IPS-NIHi11 (cell line): ENCODE measurements around the gene TMEM131.
"Not testable (repeated sequence)": the region's sequence is repeated elsewhere in the genome, so short reads cannot be mapped to it uniquely, and the experiment has no call there.

Source experiments
- DNase-seq: peaks from one replicate; pipeline ENCODE4 v3.0.0; 2012; ENCODE audit warnings: mixed read lengths, low spot score

The TMEM131 gene, protein sequence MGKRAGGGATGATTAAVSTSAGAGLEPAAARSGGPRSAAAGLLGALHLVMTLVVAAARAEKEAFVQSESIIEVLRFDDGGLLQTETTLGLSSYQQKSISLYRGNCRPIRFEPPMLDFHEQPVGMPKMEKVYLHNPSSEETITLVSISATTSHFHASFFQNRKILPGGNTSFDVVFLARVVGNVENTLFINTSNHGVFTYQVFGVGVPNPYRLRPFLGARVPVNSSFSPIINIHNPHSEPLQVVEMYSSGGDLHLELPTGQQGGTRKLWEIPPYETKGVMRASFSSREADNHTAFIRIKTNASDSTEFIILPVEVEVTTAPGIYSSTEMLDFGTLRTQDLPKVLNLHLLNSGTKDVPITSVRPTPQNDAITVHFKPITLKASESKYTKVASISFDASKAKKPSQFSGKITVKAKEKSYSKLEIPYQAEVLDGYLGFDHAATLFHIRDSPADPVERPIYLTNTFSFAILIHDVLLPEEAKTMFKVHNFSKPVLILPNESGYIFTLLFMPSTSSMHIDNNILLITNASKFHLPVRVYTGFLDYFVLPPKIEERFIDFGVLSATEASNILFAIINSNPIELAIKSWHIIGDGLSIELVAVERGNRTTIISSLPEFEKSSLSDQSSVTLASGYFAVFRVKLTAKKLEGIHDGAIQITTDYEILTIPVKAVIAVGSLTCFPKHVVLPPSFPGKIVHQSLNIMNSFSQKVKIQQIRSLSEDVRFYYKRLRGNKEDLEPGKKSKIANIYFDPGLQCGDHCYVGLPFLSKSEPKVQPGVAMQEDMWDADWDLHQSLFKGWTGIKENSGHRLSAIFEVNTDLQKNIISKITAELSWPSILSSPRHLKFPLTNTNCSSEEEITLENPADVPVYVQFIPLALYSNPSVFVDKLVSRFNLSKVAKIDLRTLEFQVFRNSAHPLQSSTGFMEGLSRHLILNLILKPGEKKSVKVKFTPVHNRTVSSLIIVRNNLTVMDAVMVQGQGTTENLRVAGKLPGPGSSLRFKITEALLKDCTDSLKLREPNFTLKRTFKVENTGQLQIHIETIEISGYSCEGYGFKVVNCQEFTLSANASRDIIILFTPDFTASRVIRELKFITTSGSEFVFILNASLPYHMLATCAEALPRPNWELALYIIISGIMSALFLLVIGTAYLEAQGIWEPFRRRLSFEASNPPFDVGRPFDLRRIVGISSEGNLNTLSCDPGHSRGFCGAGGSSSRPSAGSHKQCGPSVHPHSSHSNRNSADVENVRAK (N-terminal part only)

DNA sequence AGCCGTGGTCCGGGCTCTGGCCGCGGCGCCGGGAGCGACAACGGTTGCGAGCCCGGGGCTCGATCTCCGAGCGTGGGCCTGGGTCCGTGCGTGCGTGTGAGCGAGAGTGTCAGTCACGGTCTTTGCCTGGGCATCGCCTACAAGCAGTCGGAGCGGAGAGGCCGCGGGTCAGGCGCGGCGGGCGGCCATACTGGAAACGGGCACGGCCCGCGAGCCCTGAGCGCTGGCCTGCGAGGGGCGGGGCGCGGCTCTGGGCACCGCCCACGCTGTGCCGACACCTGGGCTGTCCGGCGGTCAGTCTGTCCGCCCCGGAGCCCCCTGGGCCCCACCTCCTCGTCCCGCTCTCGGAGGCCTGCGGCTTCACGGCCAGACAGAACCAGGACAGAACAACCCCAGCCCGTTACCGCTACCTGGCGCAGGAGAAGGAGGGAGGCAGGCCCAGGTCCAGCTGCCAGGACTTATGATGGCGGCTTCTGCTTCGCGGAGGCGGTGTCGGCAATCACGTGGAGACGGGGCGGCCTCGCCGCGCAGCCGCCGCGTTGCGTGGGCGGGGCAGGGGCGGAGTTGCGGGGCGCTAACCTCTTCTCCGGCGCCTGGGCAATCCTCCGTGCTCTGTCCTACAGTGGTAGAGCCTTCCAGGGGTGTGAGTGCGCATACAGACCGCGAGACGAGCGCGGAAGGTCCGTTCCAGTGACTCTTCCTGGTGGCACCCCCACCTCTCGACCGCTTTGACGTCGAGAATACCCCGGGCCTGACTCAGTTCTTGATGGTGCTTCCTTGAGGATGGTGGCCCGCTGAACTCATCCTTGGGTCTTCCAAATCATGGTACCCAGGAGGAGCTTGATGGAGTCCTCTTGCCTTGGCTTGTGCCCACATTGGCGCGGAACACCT is at the start of gene TMEM131:
Gene TMEM131 (minus strand): TSS at position 215 of the 891 bp plus-strand sequence. CDS start 286 bp downstream, outside the sequence.
- DNase-seq = peak; percentile 97

DNA sequence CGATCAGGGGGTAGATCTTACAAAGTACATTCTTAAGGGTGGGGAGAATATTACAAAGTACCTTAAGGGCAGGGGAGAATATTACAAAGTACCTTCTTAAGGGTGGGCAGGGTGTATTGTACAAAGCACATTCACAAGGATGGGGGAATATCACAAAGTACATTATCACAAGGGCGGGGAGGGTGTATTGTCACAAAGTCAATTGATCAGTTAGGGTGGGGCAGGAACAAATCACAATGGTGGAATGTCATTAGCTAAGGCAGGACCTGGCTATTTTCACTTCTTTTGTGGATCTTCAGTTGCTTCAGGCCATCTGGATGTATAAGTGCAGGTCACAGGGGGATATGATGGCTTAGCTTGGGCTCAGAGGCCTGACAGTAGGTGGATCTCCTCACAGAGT is 49.0 kb upstream of the TMEM131 start:
- not testable (repeated sequence) for DNase-seq

DNA sequence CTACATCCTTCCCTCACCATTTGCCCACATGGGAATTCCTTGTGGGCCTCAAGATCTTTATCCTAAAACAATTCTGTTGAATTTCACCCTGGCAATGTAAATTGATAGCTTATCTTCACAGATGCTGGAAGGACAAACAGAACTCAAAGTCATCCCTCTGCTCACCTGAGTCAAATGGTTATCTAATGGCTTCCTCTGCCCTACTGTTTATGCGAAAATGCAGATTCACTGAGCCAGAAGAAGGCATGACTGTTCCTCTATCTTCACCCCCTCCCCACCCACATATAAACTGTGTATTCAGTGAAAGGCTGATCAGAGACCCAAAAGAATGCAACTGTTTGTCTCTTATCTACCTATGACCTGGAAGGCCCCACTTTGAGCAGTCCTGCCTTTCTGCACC is 47.4 kb upstream of the TMEM131 start:
- DNase-seq = no peak

DNA sequence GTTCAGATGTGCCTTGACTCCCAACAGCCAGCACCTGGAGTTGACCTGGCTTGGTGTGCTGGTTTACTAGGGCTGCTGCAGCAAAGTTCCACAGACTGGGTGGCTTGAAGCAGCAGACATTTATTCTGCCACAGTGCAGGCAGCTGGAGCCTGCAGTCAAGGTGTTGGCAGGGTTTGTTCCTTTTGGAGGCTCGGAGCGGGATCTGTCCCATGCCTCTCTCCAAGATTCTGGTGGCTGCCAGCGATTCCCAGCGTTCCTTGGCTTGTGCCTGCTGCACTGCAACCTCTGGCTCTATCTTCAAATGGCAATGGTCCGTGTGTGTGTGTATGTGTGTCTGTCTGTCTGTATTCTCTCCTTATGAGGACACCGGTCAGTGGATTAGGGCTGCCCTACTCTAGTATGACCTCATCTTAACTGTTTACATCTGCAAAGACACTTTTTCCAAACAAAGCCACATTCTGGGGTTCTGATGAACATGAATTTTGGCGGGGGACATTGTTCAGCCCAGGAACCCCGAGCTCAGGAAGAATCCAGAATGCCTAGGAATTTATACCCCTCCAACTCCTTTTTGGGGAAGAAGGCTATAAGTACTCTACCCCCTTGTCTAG is 44.7 kb upstream of the TMEM131 start:
- DNase-seq = no peak

DNA sequence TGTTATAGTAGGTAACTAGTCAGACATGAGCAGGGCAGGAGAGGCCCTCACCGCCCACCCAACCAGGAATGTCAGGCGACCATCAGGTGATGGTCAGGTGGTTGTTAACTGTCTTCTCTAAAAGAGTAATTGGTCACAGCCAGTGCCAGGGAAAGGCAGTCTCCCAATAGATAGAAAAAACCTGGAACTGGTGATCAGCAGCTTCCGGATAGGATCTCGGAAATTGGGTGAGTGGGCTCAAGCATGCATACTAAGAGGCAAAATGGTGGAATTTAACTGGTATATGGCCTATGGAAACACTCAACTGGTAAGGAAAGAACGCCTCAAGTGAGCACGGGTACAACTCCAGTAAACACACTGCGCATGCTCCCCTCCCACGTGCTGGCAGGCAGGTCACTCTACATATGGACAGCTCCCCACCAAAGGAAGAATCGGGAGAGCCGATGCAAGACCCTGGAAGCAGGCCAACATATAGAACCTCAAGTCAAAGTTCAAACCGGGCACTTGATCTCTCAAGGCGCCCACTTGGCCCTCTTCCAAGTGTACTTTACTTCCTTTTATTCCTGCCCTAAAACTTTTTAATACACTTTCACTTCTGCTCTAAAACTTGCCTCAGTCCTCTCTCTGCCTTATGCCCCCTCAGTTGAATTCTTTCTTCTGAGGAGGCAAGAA is 43.5 kb upstream of the TMEM131 start:
- DNase-seq = no peak

DNA sequence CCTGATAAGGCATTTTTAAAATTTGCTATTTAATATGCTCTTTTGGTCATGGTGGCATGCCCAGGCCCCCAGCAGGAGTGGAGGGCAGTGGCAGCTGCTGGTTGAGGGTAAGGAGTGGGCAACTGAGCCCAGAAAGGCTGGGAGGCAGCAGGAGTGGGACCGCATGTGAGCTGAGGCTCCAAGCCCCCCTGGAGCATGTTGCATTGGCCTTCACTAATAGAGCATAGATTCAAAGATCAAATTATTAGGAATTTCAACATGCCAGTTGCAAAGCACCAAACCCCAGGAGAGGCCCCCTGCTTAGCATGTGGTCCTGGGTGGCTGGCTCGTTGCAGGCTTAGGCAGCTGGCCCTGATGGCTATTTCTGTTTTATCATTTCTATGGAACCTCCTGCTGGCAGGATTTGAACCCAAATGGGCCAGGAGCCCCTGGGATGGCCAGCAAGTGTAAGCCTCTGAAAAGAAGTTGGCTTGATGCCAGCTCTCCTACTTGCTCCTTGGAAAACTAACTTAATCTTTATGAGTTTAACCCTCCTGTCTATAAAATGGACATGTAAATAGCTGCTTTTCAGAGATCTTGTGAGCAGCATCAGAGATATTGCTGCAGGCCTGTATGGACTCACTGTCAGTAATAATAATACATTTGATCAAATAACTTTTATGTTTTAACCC is 42.1 kb upstream of the TMEM131 start:
- DNase-seq = no peak

DNA sequence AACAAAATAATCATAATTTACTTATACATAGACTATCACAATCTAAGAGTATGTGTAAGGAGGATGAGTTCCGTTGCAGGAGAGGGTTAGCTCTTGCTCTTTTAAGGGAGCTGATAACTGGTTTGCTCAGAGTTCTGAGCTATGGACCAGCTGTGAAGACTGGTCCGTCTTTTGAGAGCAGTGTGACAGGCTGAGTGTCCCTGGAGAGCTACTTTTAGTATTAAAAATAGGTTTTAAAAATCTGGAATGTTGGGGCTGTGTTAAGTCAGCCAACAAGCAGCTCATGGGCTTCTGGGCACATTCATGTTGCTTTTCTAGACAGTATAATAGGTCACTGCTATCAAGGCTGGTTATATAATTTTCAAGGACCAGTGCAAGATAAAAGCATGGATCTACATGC is 41.5 kb upstream of the TMEM131 start:
- DNase-seq = no peak

DNA sequence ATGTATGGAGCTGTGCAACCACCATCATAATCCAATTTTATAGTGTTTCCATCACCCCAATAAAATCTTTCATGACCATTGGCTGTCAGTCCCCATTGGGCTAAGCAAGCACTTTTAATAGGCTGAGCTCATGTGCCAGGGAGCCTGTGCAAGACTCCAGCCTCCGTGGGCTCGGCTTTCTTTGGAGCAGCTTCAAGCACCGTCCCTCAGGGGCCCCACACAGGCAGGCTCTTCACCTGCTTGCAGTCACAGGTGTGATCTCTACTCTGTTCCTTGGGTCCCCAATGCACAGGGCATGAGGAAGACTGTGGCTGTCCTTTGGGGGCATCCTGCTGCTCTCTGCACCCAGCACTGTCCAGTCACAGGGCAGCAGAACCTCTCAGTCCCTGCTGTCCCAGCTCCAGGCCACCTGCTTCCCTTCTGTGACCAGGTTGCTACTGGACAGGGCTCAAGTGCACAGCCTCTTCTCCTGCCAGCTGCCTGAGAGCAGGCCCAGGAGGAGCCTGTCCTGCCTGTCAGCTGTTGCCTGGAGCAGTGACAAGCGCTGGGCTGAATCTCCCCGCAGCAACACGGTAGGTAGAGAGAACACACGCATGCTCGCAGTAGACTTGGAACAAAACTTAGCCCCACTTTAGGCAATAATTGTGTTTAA is 40.7 kb upstream of the TMEM131 start:
- DNase-seq = no peak

DNA sequence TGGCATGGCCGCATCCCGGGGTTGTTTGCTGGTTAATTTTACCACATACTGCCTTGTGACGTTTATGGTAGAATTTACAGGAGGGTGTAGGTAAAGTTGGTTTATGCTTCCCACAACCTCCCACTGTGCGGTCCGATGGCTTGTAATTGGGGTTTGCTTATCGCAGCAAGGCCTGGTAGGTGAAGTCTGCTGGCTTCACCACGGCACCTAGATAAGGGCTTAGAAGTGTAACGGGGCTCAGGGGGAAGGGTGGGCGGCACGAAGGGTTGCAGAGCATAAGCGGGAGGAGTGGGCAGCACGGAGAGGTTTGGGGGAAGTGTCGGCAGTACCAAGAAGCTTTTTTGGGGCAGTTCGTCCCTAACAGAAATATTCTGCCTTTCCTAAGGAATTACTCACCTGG is 39.0 kb upstream of the TMEM131 start:
- DNase-seq = no peak

DNA sequence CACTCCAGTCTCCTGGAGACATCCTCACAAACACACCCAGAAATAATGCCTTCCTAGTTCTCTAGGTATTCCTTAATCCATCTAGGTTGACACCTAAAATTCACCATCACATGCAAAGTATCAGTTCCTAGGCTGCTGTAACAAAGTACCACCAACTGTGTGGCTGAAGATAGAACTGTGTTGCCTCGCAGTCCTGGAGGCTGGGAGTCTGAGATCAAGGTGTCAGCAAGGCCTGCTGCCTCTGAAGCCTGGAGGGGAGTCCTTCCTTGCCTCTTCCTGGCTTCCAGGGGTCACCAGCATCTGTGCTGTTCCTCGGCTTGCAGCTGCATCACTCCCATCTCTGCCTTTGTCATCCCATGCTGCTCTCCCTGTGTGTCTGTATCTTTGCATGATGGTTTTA is 36.3 kb upstream of the TMEM131 start:
- DNase-seq = no peak

DNA sequence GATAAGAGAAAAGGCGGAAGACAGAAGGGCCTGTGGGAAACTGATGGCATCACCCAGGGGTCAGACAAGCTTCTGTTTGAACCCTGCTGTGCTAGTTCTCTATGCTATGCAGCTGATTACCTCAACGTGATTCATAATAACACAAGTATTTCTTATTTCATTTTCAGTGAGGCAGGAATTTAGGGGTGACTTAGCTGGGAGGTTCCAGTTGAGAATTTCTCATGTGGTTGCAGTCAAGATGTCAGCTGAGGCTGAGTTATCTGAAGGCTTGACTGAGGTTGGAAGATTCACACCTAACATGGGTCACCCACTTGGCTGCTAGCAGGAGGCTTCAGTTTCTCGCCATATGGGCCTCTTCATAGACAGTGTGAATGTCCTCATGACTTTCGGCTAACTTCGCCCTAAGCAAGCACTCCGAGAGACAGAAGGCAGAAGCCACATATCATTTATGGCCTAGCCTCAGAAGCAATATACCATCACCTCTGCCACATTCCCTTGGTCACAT is 34.0 kb upstream of the TMEM131 start:
- DNase-seq = no peak

DNA sequence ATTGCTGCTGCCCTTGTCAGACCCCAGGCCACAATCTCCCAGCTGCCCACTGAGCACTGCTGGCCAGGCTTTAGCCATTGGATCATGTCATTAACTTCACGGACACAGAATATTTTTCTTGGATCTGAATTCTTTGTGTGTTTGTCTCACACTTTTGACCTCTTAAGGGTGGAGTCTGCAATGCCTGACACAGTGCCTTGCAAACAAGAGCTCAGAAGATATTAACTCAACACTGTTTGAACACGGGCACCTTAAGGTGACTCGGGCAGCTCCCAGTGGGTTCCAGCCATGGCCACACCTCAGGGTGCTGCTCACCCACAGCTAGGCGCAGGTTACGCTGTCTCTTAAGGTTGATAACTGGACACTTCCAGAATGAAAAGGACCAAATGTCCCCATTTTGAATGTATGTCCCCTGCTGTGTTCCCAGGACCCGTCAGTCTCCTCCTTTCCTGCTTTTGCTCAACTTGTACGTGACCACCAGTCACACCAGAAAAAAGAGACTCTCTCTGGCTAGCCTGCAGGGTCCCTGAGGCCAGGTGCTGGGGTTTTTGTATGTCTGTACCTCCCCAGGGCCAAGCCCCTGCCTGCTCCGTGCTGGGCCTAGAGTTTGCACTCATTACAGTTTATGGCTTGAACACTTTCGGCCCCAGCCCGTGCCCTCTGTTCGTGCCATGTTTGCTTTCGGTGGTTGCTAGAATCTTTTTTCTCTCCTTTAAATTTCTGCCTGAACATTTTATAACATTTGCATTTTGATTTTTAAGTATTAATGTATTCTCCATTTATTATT is 33.4 kb upstream of the TMEM131 start:
- no peak for DNase-seq

DNA sequence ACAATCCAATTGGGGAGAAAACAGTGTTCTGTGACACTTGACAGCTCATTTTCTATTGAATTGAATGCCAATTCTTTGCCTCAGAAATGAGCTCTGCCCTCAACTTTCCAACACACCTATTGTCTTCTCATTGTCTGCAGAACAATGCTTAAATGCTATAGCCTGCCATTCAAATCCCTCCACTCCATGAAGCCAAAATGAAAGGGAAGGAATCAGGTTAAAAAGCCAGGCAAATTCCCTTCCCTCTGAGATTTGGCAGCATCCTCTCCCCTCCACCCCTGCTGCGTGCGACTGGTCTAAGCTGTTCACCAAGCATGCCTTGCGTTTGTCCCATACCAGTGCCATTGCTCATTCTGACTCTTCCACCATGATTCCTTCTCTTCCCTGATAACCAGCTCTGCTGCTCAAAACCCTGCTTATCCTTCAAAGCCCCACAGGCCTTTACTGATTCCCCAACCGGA is 32.4 kb upstream of the TMEM131 start:
- DNase-seq = no peak

DNA sequence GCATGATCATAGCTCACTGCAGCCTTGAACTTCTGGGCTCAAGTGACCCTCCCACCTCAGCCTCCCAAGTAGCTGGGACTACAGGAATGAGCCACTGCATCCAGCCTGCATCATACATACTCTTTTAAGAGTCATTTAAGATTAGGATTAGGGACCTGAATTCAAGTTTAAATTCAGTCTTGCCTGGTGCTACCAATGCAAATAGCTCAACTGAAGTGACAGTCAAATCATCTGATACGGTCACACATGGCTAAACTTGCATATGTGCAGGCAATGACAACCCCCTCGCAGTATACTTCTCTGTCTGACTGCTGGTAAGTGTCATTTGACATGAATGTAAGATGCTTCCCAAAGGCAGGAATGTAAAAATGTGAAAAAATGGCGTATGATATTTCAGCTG is 31.8 kb upstream of the TMEM131 start:
- no peak for DNase-seq

DNA sequence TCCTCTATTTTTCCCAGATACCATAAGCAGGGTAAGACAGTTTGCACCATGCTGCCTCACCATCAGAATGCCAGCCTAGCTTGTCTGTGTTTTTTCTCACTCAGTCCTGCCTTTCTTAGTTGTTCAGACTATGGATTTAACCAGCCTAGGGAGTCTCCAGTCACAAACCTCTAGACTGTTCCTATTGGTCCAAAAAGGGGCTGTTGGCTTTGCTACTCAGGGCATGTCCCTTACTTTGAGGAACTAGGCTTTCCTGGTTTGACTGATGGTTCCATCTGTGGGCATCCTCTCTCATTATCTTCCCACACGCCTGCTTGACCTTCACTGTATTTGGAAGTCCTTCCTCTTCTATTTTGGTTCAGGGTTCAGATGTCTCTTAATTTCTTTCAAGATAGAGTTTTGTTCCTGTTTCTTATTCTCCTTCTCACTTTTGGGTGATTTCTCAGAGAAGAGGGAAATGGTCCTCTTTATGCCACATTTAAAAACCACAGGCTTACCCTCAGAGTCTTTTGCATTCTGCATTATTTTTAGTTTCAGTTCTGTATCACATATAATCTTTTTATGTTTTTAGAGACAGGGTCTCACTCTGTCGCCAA is 31.3 kb upstream of the TMEM131 start:
- DNase-seq = no peak

DNA sequence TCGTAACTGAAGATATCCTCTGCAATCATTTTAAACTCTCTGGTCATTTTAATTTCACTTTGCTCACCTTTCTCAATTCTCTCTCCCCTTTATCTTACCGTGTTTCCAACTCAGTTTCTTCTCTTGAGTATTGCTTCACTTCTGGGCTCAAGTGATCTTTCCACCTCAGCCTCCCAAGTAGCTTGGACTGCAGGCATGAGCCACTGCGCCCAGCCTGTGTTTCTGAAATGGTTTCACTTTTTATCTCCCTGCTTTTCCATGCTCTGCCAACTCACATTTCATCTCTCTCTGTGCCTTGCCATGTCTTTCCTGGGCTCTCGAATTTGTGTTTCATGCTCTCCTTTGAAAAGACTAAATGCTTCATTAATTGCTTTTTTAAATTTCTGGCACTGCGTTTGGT is 30.5 kb upstream of the TMEM131 start:
- DNase-seq = no peak

DNA sequence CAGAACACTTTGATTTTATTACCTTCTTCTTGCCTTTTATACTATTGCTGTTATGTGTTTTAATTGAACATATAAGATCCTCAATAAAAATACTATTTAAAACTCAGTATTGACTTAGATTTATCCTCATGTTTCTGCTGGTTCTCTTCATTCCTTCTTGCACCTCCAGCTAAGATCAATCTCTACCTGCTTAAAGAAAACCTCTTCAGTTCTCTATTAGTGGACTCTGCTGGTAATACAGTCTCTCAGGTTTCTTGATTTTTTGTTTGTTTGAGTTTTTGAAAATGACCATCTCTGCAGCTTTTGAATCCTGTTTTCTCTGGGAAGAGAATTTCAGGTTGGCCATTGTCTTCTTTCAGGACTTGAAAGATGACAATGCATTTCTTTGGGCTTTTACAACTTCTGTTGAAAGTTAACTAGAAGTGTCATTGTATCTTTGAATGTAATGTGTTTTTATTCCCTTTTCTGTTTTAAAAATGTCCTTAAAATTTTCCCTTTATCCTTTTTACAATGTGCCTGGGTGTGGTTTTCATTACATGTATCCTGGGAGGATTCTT is 29.8 kb upstream of the TMEM131 start:
- DNase-seq = no peak
